CD8-positive, alpha-beta memory T cell (primary cell): Measurements from ENCODE around the gene CTNNA1. TPM values are rescaled to one million over a fixed set of nuclear protein-coding genes. Genes with fewer than 3 reads are reported as not detected.

Source experiments
- CTCF ChIA-PET: fragments of 350-600 bp; sonication (Branson Sonifier 250); formaldehyde crosslinking; loops from one replicate; lab custom pipeline; 2021; ENCODE audit warnings: antibody characterized with exemption; lab: Charles Lee
- POLR2A ChIA-PET: fragments of 350-600 bp; sonication (Branson Sonifier 250); formaldehyde crosslinking; loops from one replicate; lab custom pipeline; 2021; ENCODE audit warnings: antibody characterized with exemption; lab: Charles Lee
- DNase-seq, 5 donors: peaks; one replicate each; pipeline versions ENCODE4 v3.0.0 to v3.0.0-alpha.2; 2020 to 2022; ENCODE audit warnings: mixed read lengths in 1 of 5
- H3K27ac ChIP-seq: one replicate; pipeline ENCODE4 v1.7.0; 2013; ENCODE audit warnings: low read depth, mild to moderate bottlenecking, low read length, moderate library complexity
- H3K27me3 ChIP-seq: 2 replicates; pipeline ENCODE4 v1.7.0; 2013; ENCODE audit warnings: low read length, mild to moderate bottlenecking; ENCODE audit not compliant: insufficient read depth, poor library complexity, severe bottlenecking
- H3K36me3 ChIP-seq: 2 replicates; pipeline ENCODE4 v1.7.0; 2013; ENCODE audit warnings: mild to moderate bottlenecking, low read length, moderate library complexity; ENCODE audit not compliant: insufficient read depth
- H3K4me1 ChIP-seq: 2 replicates; pipeline ENCODE4 v1.7.0; 2013; ENCODE audit warnings: mild to moderate bottlenecking, low read length, moderate library complexity; ENCODE audit not compliant: insufficient read depth
- H3K4me3 ChIP-seq: 2 replicates; pipeline ENCODE4 v1.7.0; 2013; ENCODE audit warnings: mild to moderate bottlenecking, low read length
- H3K9me3 ChIP-seq: 2 replicates; pipeline ENCODE4 v1.7.0; 2013; ENCODE audit warnings: mild to moderate bottlenecking, low read length
- H3K27ac Mint-ChIP-seq, 8 donors: one replicate each; pipeline ENCODE4 v1.8.0; 2020 to 2021; ENCODE audit warnings: mixed read lengths in 8 of 8, mild to moderate bottlenecking in 6 of 8, inconsistent platforms in 3 of 8, moderate library complexity in 3 of 8
- H3K27me3 Mint-ChIP-seq, 2 donors: one replicate each; pipeline ENCODE4 v1.8.0; 2020 to 2021; ENCODE audit warnings: mixed read lengths in 2 of 2, mild to moderate bottlenecking in 1 of 2, moderate library complexity in 1 of 2
- H3K36me3 Mint-ChIP-seq, 3 donors: one replicate each; pipeline ENCODE4 v1.8.0; 2020 to 2021; ENCODE audit warnings: mixed read lengths in 3 of 3, inconsistent platforms in 1 of 3, mild to moderate bottlenecking in 1 of 3
- H3K4me1 Mint-ChIP-seq, 3 donors: one replicate each; pipeline ENCODE4 v1.8.0; 2020 to 2021; ENCODE audit warnings: mixed read lengths in 3 of 3, inconsistent platforms in 1 of 3, mild to moderate bottlenecking in 1 of 3
- H3K4me3 Mint-ChIP-seq, 7 donors: one replicate each; pipeline ENCODE4 v1.8.0; 2020 to 2021; ENCODE audit warnings: mixed read lengths in 7 of 7, mild to moderate bottlenecking in 6 of 7, moderate library complexity in 4 of 7, inconsistent platforms in 2 of 7
- H3K9me3 Mint-ChIP-seq, 5 donors: one replicate each; pipeline ENCODE4 v1.8.0; 2020 to 2022; ENCODE audit warnings: mixed read lengths in 5 of 5, mild to moderate bottlenecking in 3 of 5, moderate library complexity in 2 of 5, inconsistent platforms in 1 of 5
- polyA plus RNA-seq: library from polyadenylated mRNA; unstranded; fragments of 300-500 nt; fragmentation: Illumina TruSeq; gene quantifications from one replicate; pipeline ENCODE4 v1.2.3, GENCODE V29; 2021
- total RNA-seq, 2 experiments: library from RNA; stranded (reverse); gene quantifications; one replicate each; pipeline ENCODE4 v1.2.3, GENCODE V29; 2021

The CTNNA1 gene
- total and polyA plus RNA-seq, 3 experiments from 2014 or later: 6.5 to 97.2 (median 89.0) TPM

- Histone ChIP-seq H3K27me3 (no peaks in the 10 kb centered on the region), H3K36me3 (no peaks in the 10 kb centered on the region), H3K4me3 (no peak overlapping the region), H3K4me1 (no peaks in the 10 kb centered on the region), H3K27ac (no peak overlapping the region), H3K9me3 (no peaks in the 10 kb centered on the region)
- Mint-ChIP-seq H3K4me3 (no peak overlapping the region), H3K36me3 (peaks cover 0 to 45% (median 10%) of the 10 kb centered on the region in 3 donors), H3K4me1 (peaks cover 0 to 8% (median 5%) of the 10 kb centered on the region in 3 donors), H3K27me3 (no peaks in the 10 kb centered on the region), H3K27ac (peak overlapping the region in 1 of 8 donors; percentile 84), H3K9me3 (no peaks in the 10 kb centered on the region)
- no peak for DNase-seq
- CTCF ChIA-PET: no interaction called here
- POLR2A ChIA-PET: no interaction called here
Observed at GRCh38 chr5:138934971-138935370, 181.7 kb downstream of the CTNNA1 start.

DNA sequence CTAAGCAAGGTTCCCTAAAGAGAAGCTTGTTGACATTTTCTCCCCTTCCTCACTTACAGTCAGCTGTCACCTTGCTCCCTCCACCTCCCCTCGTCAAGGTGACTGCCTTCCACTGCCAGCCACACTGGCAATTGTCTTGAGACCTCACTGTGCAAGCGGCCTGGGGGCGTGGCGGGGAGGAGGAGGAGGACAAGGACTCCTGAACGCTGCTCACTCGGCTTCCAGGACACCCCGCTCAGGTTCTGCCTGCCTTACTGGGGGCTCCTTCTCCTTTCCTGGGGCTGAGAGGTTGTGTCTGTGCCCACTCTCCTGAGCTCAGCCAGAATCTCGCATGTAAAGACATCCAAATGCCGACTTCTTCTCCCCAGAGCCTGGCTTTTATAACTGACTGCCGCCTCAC is 182.2 kb downstream of the CTNNA1 start:
- Mint-ChIP-seq H3K9me3 (no peaks in the 10 kb centered on the region), H3K27me3 (no peaks in the 10 kb centered on the region), H3K4me3 (no peak overlapping the region), H3K27ac (peak overlapping the region in 1 of 8 donors; percentile 84), H3K36me3 (peaks cover 0 to 41% (median 6%) of the 10 kb centered on the region in 3 donors), H3K4me1 (peaks cover 0 to 8% (median 5%) of the 10 kb centered on the region in 3 donors)
- no peaks in the 10 kb centered on the region for H3K9me3 ChIP-seq
- no peak overlapping the region for H3K4me3 ChIP-seq
- no peaks in the 10 kb centered on the region for H3K36me3 ChIP-seq
- H3K27me3 ChIP-seq: no peaks in the 10 kb centered on the region
- no peak overlapping the region for H3K27ac ChIP-seq
- H3K4me1 ChIP-seq: no peaks in the 10 kb centered on the region
- ChIA-PET POLR2A (no interaction called here), CTCF (interaction anchor here (0.7 kb wide), 1 partner anchor 25 kb away, joined by 3 read pairs; no protein-coding TSS in a partner anchor)
- no peak for DNase-seq

DNA sequence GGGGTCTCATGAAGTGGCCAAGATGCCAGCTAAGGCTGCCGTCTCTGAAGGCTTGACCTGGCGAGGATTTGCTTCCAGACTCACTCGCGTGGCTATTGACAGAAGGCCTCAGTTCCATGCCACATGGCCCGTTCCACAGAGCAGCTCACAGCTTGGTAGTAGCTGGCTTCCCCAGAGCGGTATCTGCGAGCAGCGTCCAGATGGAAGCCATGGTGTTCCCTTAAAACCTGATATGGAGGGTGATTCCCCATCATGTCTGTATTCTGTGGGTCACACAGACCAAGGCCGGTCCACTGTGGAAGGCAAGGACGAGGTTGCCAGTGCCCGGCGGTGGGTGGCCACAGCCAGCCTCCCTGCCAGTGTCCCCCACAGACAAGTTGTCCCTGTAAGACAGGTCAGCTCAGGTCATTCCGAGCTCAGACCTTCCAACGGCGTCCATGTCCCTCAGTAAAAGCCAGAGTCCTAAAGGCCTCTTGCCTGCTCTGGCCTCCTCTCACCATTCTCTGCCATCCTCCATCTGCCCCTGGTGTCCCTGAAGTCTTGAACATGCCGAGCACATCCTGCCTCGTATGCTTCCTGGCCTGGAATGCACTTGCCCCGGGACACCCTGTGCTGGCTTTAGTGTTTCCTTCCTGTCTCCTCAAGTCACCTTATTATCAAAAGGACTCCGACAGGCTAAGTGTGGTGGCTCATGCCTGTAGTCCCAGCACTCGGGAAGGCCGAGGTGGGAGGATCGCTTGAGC is 183.2 kb downstream of the CTNNA1 start:
- Mint-ChIP-seq H3K27me3 (no peaks in the 10 kb centered on the region), H3K36me3 (peaks cover 0 to 35% (median 3%) of the 10 kb centered on the region in 3 donors), H3K27ac (no peak overlapping the region), H3K4me1 (peaks cover 0 to 13% (median 12%) of the 10 kb centered on the region in 3 donors), H3K9me3 (no peaks in the 10 kb centered on the region), H3K4me3 (no peak overlapping the region)
- Histone ChIP-seq H3K4me1 (no peaks in the 10 kb centered on the region), H3K4me3 (no peak overlapping the region), H3K9me3 (no peaks in the 10 kb centered on the region), H3K27ac (no peak overlapping the region), H3K36me3 (no peaks in the 10 kb centered on the region), H3K27me3 (no peaks in the 10 kb centered on the region)
- no peak for DNase-seq
- POLR2A ChIA-PET: no interaction called here
- CTCF ChIA-PET: interaction anchor here (0.7 kb wide), 1 partner anchor 24 kb away, joined by 3 read pairs; no protein-coding TSS in a partner anchor

- CTCF ChIA-PET: no interaction called here
- H3K27ac ChIP-seq: no peak overlapping the region
- H3K27ac Mint-ChIP-seq: peak overlapping the region in 2 of 8 donors; percentile 61 to 74
- H3K36me3 ChIP-seq: no peaks in the 10 kb centered on the region
- no peaks in the 10 kb centered on the region for H3K9me3 ChIP-seq
- peaks cover 0 to 13% (median 12%) of the 10 kb centered on the region in 3 donors for H3K4me1 Mint-ChIP-seq
- POLR2A ChIA-PET: no interaction called here
- no peaks in the 10 kb centered on the region for H3K4me1 ChIP-seq
- H3K36me3 Mint-ChIP-seq: peaks cover 2 to 31% (median 8%) of the 10 kb centered on the region in 3 donors
- no peaks in the 10 kb centered on the region for H3K27me3 Mint-ChIP-seq
- no peak overlapping the region for H3K4me3 ChIP-seq
- H3K9me3 Mint-ChIP-seq: no peaks in the 10 kb centered on the region
- no peaks in the 10 kb centered on the region for H3K27me3 ChIP-seq
- no peak for DNase-seq
- no peak overlapping the region for H3K4me3 Mint-ChIP-seq
Observed at GRCh38 chr5:138936968-138937345, 183.7 kb downstream of the CTNNA1 start.

- Histone ChIP-seq H3K36me3 (no peaks in the 10 kb centered on the region), H3K4me3 (no peak overlapping the region), H3K4me1 (no peaks in the 10 kb centered on the region), H3K27ac (no peak overlapping the region), H3K9me3 (no peaks in the 10 kb centered on the region), H3K27me3 (no peaks in the 10 kb centered on the region)
- peak overlapping the region in 2 of 8 donors; percentile 47 to 51 for H3K27ac Mint-ChIP-seq
- H3K4me3 Mint-ChIP-seq: no peak overlapping the region
- POLR2A ChIA-PET: no interaction called here
- CTCF ChIA-PET: no interaction called here
- no peaks in the 10 kb centered on the region for H3K9me3 Mint-ChIP-seq
- peaks cover 9 to 26% (median 9%) of the 10 kb centered on the region in 3 donors for H3K36me3 Mint-ChIP-seq
- H3K4me1 Mint-ChIP-seq: peaks cover 0 to 13% (median 12%) of the 10 kb centered on the region in 3 donors
- H3K27me3 Mint-ChIP-seq: no peaks in the 10 kb centered on the region
- DNase-seq: no peak
Observed at GRCh38 chr5:138937392-138938387, 184.5 kb downstream of the CTNNA1 start.

- DNase-seq: no peak
- H3K27me3 ChIP-seq: no peaks in the 10 kb centered on the region
- Mint-ChIP-seq H3K9me3 (no peaks in the 10 kb centered on the region), H3K4me3 (no peak overlapping the region), H3K36me3 (peaks cover 6 to 19% (median 12%) of the 10 kb centered on the region in 3 donors), H3K27me3 (no peaks in the 10 kb centered on the region), H3K4me1 (peaks cover 0 to 13% (median 12%) of the 10 kb centered on the region in 3 donors), H3K27ac (peak overlapping the region in 1 of 8 donors; percentile 51)
- no peaks in the 10 kb centered on the region for H3K4me1 ChIP-seq
- H3K36me3 ChIP-seq: no peaks in the 10 kb centered on the region
- CTCF ChIA-PET: no interaction called here
- POLR2A ChIA-PET: no interaction called here
- H3K4me3 ChIP-seq: no peak overlapping the region
- H3K9me3 ChIP-seq: no peaks in the 10 kb centered on the region
- no peak overlapping the region for H3K27ac ChIP-seq
Observed at GRCh38 chr5:138938526-138938925, 185.3 kb downstream of the CTNNA1 start.

DNA sequence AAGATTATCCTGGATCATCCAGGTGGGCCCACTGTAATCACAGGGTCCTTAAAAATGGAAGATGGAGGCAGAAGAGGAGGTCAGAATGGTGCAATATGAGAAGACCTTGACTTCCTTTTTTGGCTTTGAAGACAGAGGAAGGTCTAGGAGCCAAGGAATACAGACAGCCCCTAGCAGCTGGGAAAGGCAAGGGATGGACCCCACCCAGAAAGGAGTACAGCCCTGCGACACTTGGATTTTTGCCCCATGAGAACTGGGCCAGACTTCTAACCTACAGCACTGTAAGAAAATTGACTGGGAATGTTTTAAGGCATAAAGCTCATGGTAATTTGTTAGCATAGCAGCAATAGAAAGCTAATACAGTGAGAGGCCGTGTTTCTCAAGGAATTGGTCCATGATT is 188.8 kb downstream of the CTNNA1 start:
- H3K27me3 Mint-ChIP-seq: no peaks in the 10 kb centered on the region
- ChIA-PET CTCF (interaction anchor here (1.0 kb wide), 1 partner anchor 30 kb away, joined by 3 read pairs; no protein-coding TSS in a partner anchor), POLR2A (no interaction called here)
- H3K4me1 Mint-ChIP-seq: peaks cover 2 to 13% (median 12%) of the 10 kb centered on the region in 3 donors
- no peak for DNase-seq
- H3K36me3 ChIP-seq: no peaks in the 10 kb centered on the region
- no peaks in the 10 kb centered on the region for H3K4me1 ChIP-seq
- H3K27ac Mint-ChIP-seq: no peak overlapping the region
- H3K9me3 Mint-ChIP-seq: no peaks in the 10 kb centered on the region
- no peaks in the 10 kb centered on the region for H3K27me3 ChIP-seq
- no peaks in the 10 kb centered on the region for H3K9me3 ChIP-seq
- no peak overlapping the region for H3K27ac ChIP-seq
- H3K4me3 Mint-ChIP-seq: no peak overlapping the region
- H3K4me3 ChIP-seq: no peak overlapping the region
- H3K36me3 Mint-ChIP-seq: peaks cover 6 to 18% (median 12%) of the 10 kb centered on the region in 3 donors
